Ovary (tissue), 9 donors: ENCODE data around the gene FKBP14. TPM values are rescaled to one million over a fixed set of nuclear protein-coding genes. Genes with fewer than 3 reads are reported as not detected.

ENCODE experiments used
- DNase-seq, 5 donors: peaks; one replicate each; pipeline ENCODE4 v3.0.0-alpha.2; 2019 to 2020
- H3K27ac ChIP-seq, 2 donors: fragments of 200-600 bp; one replicate each; pipeline versions ENCODE4 v1.5.1 to v1.8.0; 2019 to 2022
- H3K27me3 ChIP-seq: fragments of 200-600 bp; one replicate; pipeline ENCODE4 v1.8.0; 2022
- H3K36me3 ChIP-seq: fragments of 200-600 bp; sonication (generic); one replicate; pipeline ENCODE4 v1.5.1; 2019
- H3K4me1 ChIP-seq: one replicate; pipeline ENCODE4 v1.8.1; 2013; ENCODE audit warnings: mild to moderate bottlenecking, moderate library complexity; ENCODE audit not compliant: insufficient read depth
- H3K4me3 ChIP-seq: fragments of 200-600 bp; sonication (generic); one replicate; pipeline ENCODE4 v1.5.1; 2017
- H3K9me3 ChIP-seq, 2 donors: fragments of 200-600 bp in 1 of 2; sonication (generic) in 1 of 2; one replicate each; pipeline versions ENCODE4 v1.5.1 to v1.8.1; 2013 to 2019; ENCODE audit warnings: mild to moderate bottlenecking in 1 of 2, moderate library complexity in 1 of 2
- CTCF ChIP-seq, 3 donors: fragments of 450-650 bp in 2 of 3; fragments of 200-600 bp in 1 of 3; IDR thresholded peaks; one replicate each; pipeline versions ENCODE4 v1.5.1 to v1.8.0; 2016 to 2022; ENCODE audit warnings: antibody characterized with exemption in 3 of 3, mild to moderate bottlenecking in 1 of 3
- EP300 ChIP-seq: sonication (generic); formaldehyde crosslinking; IDR thresholded peaks from one replicate; pipeline ENCODE4 v1.6.1; 2017; ENCODE audit warnings: antibody characterized with exemption
- POLR2A ChIP-seq: fragments of 450-650 bp; IDR thresholded peaks from one replicate; pipeline ENCODE4 v1.6.1; 2017; ENCODE audit warnings: antibody characterized with exemption, mild to moderate bottlenecking, moderate library complexity
- WGBS, 3 donors: extraction: QIAGEN DNeasy Blood & Tissue Kit in 1 of 3; methylation state at CpG; one replicate each; pipeline versions ENCODE4 v1.1.5 to v1.1.7; 2013 to 2017; 5-methylcytosine and 5-hydroxymethylcytosine counted together
- intact Hi-C, 4 donors: fragments of 100-400 bp; cut with DNase I; formaldehyde crosslinking; loops; one replicate each; pipeline versions ENCODE4 v1.11.0 to v1.15.1; 2022 to 2023
- polyA plus RNA-seq, 2 donors: library from polyadenylated mRNA; stranded (reverse); fragments of 200-250 nt in 1 of 2; fragments of 350-450 nt in 1 of 2; fragmentation: Illumina TruSeq in 1 of 2; extraction: RNeasy Lipid Tissue Mini Kit (QIAGEN cat#74804) in 1 of 2; gene quantifications; one replicate each; pipeline ENCODE4 v1.2.3, GENCODE V29; 2013 to 2014
- total RNA-seq, 7 donors: library from RNA; depleted of rRNA in 2 of 7; stranded (reverse); fragments of >200 nt in 2 of 7; fragmentation: NEBNext Ultra II Directional in 3 of 7; extraction: Animal tissue kit (Norgen Biotek cat#: 25700) in 3 of 7; gene quantifications; one replicate each; pipeline versions ENCODE4 v1.1.0 to v1.2.4, GENCODE V29; 2016 to 2023
- donor health status: DM: no; HTN: no; CAD: no; lungs with moderate emphysema.
- donor health status: DM: no; HTN: no; CAD: no.
- donor health status: Bipolar disorder and iron deficiency.
- donor health status: DM: yes; HTN: yes; CAD: no.
- donor health status: DM: no; HTN: no; CAD: no.
- donor health status: DM: yes; HTN: yes; CAD: no.

The FKBP14 gene
- total and polyA plus RNA-seq, 9 donors = 3.4 to 19.6 (median 13.5) TPM

- Histone ChIP-seq H3K36me3 (no peaks in the 10 kb centered on the region), H3K27ac (peak overlapping the region; percentile 15 to 27), H3K27me3 (no peaks in the 10 kb centered on the region), H3K9me3 (no peaks in the 10 kb centered on the region), H3K4me3 (peak overlapping the region; percentile 62), H3K4me1 (peaks cover 15% of the 10 kb centered on the region)
- no peak for DNase-seq
- TF ChIP-seq CTCF (IDR thresholded peaks at IDR 0.05) (no peak), EP300 (no peak), POLR2A (no peak)
- intact Hi-C loops = no loop called here
- 0 to 1% (median 1%) methylated on average over 10 of the region's 10 CpGs for WGBS, 3 donors
These were observed 559 bp upstream of the FKBP14 start for GRCh38 chr7:30027065-30027456.

GRCh38 chr7:30023524-30023923 lies 3.0 kb downstream of the FKBP14 start:
- Histone ChIP-seq H3K27ac (no peak overlapping the region), H3K27me3 (no peaks in the 10 kb centered on the region), H3K4me3 (no peak overlapping the region), H3K4me1 (peaks cover 14% of the 10 kb centered on the region), H3K36me3 (no peaks in the 10 kb centered on the region), H3K9me3 (no peaks in the 10 kb centered on the region)
- TF ChIP-seq CTCF (IDR thresholded peaks at IDR 0.05) (no peak), POLR2A (no peak), EP300 (no peak)
- no peak for DNase-seq
- intact Hi-C loops = no loop called here
- WGBS, 3 donors = 94 to 95% (median 95%) methylated on average over 6 of the region's 6 CpGs

GRCh38 chr7:30022991-30023390 lies 3.5 kb downstream of the FKBP14 start:
- H3K4me3 ChIP-seq = no peak overlapping the region
- no peak for TF ChIP-seq EP300
- TF ChIP-seq CTCF (IDR thresholded peaks at IDR 0.05) = no peak
- no peak for TF ChIP-seq POLR2A
- H3K27me3 ChIP-seq = no peaks in the 10 kb centered on the region
- H3K9me3 ChIP-seq = no peaks in the 10 kb centered on the region
- DNase-seq = no peak
- intact Hi-C loops = no loop called here
- no peak overlapping the region for H3K27ac ChIP-seq
- no peaks in the 10 kb centered on the region for H3K36me3 ChIP-seq
- peaks cover 14% of the 10 kb centered on the region for H3K4me1 ChIP-seq

- Histone ChIP-seq H3K36me3 (no peaks in the 10 kb centered on the region), H3K9me3 (no peaks in the 10 kb centered on the region), H3K27ac (no peak overlapping the region), H3K27me3 (no peaks in the 10 kb centered on the region), H3K4me3 (no peak overlapping the region), H3K4me1 (peaks cover 11% of the 10 kb centered on the region)
- DNase-seq = no peak
- WGBS, 3 donors = 70 to 79% (median 76%) methylated on average over 1 of the region's 1 CpG
- intact Hi-C loops = no loop called here
- no peak for TF ChIP-seq POLR2A
- no peak for TF ChIP-seq CTCF (IDR thresholded peaks at IDR 0.05)
- TF ChIP-seq EP300 = no peak
These were observed 6.0 kb downstream of the FKBP14 start for GRCh38 chr7:30020535-30020934.

GRCh38 chr7:30019960-30020359 lies 6.5 kb downstream of the FKBP14 start:
- Histone ChIP-seq H3K9me3 (no peaks in the 10 kb centered on the region), H3K27me3 (no peaks in the 10 kb centered on the region), H3K4me1 (peaks cover 5% of the 10 kb centered on the region), H3K36me3 (no peaks in the 10 kb centered on the region), H3K4me3 (no peak overlapping the region), H3K27ac (no peak overlapping the region)
- intact Hi-C loops = no loop called here
- no peak for TF ChIP-seq CTCF (IDR thresholded peaks at IDR 0.05)
- no peak for TF ChIP-seq EP300
- TF ChIP-seq POLR2A = no peak
- no peak for DNase-seq
- WGBS, 3 donors = 95 to 100% (median 99%) methylated on average over 1 of the region's 1 CpG
